T-helper 1 cell (primary cell): Measurements from ENCODE around the gene PCNT.
"Not testable (repeated sequence)": the region's sequence is repeated elsewhere in the genome, so short reads cannot be mapped to it uniquely, and the experiment has no call there.

Experiments
- DNase-seq, 5 donors: peaks; one replicate each; pipeline ENCODE4 v3.0.0-alpha.2; 2012 to 2020

The PCNT gene

GRCh38 chr21:46384556-46384955 is 60.6 kb downstream of the PCNT start:
- DNase-seq, result no peak

- no peak for DNase-seq
Measured at GRCh38 chr21:46385846-46386733, 62.1 kb downstream of the PCNT start.

GRCh38 chr21:46386734-46387088 is 62.8 kb downstream of the PCNT start:
- DNase-seq, result no peak

- no peak for DNase-seq
Measured at GRCh38 chr21:46388206-46388880, 64.4 kb downstream of the PCNT start.

GRCh38 chr21:46388896-46389295 is 64.9 kb downstream of the PCNT start:
- DNase-seq, result no peak

GRCh38 chr21:46390603-46391545 is 66.9 kb downstream of the PCNT start:
- DNase-seq, result no peak

GRCh38 chr21:46391773-46392172 is 67.8 kb downstream of the PCNT start:
- no peak for DNase-seq

GRCh38 chr21:46392921-46393320 is 69.0 kb downstream of the PCNT start:
- no peak for DNase-seq

GRCh38 chr21:46393451-46393940 is 69.5 kb downstream of the PCNT start:
- no peak for DNase-seq

- DNase-seq, result no peak
Measured at GRCh38 chr21:46393941-46394594, 70.1 kb downstream of the PCNT start.

GRCh38 chr21:46394595-46395104 is 70.7 kb downstream of the PCNT start:
- DNase-seq, result no peak

GRCh38 chr21:46397211-46397905 is 73.4 kb downstream of the PCNT start:
- no peak for DNase-seq

- no peak for DNase-seq
Measured at GRCh38 chr21:46397993-46398392, 74.0 kb downstream of the PCNT start.

- no peak for DNase-seq
Measured at GRCh38 chr21:46399129-46399528, 75.2 kb downstream of the PCNT start.

- no peak for DNase-seq
Measured at GRCh38 chr21:46399686-46400085, 75.7 kb downstream of the PCNT start.

- DNase-seq, result no peak
Measured at GRCh38 chr21:46401186-46401910, 77.4 kb downstream of the PCNT start.

- no peak for DNase-seq
Measured at GRCh38 chr21:46402421-46402820, 78.5 kb downstream of the PCNT start.

GRCh38 chr21:46403234-46403811 is 79.4 kb downstream of the PCNT start:
- not testable (repeated sequence) for DNase-seq

GRCh38 chr21:46404306-46404705 is 80.3 kb downstream of the PCNT start:
- no peak for DNase-seq

- no peak for DNase-seq
Measured at GRCh38 chr21:46406001-46406400, 82.0 kb downstream of the PCNT start.
